Fibroblast of lung (primary cell): ENCODE data around the gene IRF2. TPM values are rescaled to one million over a fixed set of nuclear protein-coding genes. Genes with fewer than 3 reads are reported as not detected.
A peak's percentile ranks its signal among the peaks of the same experiment; 100 is the strongest.

ENCODE experiments used
- DNase-seq, 2 donors: peaks; one replicate each; pipeline versions ENCODE4 v3.0.0 to v3.0.0-alpha.2; 2010; ENCODE audit warnings: low read depth in 2 of 2
- H2AFZ ChIP-seq: 2 replicates; pipeline ENCODE4 v1.5.1; 2012; ENCODE audit warnings: low read length, control low read depth, inconsistent platforms
- H3K27ac ChIP-seq: 2 replicates; pipeline ENCODE4 v1.5.1; 2011; ENCODE audit warnings: low read length, control low read depth; ENCODE audit not compliant: insufficient read depth
- H3K27me3 ChIP-seq: 2 replicates; pipeline ENCODE4 v1.5.1; 2011; ENCODE audit warnings: mild to moderate bottlenecking, low read length; ENCODE audit not compliant: control insufficient read depth, insufficient read depth
- H3K36me3 ChIP-seq: 2 replicates; pipeline ENCODE4 v1.5.1; 2011; ENCODE audit warnings: low read length; ENCODE audit not compliant: control insufficient read depth, insufficient read depth
- H3K4me1 ChIP-seq: 2 replicates; pipeline ENCODE4 v1.5.1; 2011; ENCODE audit warnings: low read length; ENCODE audit not compliant: control insufficient read depth, insufficient read depth; ENCODE audit errors: extremely low read depth
- H3K4me2 ChIP-seq: 2 replicates; pipeline ENCODE4 v1.5.1; 2011; ENCODE audit warnings: low read length, control low read depth; ENCODE audit not compliant: insufficient read depth; ENCODE audit errors: extremely low read depth
- H3K4me3 ChIP-seq, 4 experiments: fragments of 200-600 bp in 1 of 4; sonication (generic) in 1 of 4; replicated peaks in 1 of 4; 2 replicates each; pipeline ENCODE4 v1.5.1; 2011 to 2016; ENCODE audit warnings: low read length in 4 of 4, low read depth in 3 of 4, mild to moderate bottlenecking in 3 of 4, control low read depth in 2 of 4, inconsistent platforms in 1 of 4, mixed read lengths in 1 of 4; ENCODE audit not compliant: insufficient read depth in 1 of 4; ENCODE audit errors: control extremely low read depth in 1 of 4
- H3K79me2 ChIP-seq: 2 replicates; pipeline ENCODE4 v1.5.1; 2012; ENCODE audit warnings: mild to moderate bottlenecking, low read length, inconsistent platforms; ENCODE audit not compliant: control insufficient read depth, insufficient read depth
- H3K9ac ChIP-seq: 2 replicates; pipeline ENCODE4 v1.5.1; 2011; ENCODE audit warnings: mild to moderate bottlenecking, low read length, control low read depth; ENCODE audit not compliant: insufficient read depth
- H3K9me3 ChIP-seq: 2 replicates; pipeline ENCODE4 v1.5.1; 2012; ENCODE audit warnings: low read depth, low read length; ENCODE audit not compliant: control insufficient read depth, insufficient read depth
- H4K20me1 ChIP-seq: 2 replicates; pipeline ENCODE4 v1.5.1; 2011; ENCODE audit warnings: low read length; ENCODE audit not compliant: control insufficient read depth, insufficient read depth; ENCODE audit errors: extremely low read depth
- CTCF ChIP-seq, 2 donors: IDR thresholded peaks in 1 of 2; conservative IDR thresholded peaks in 1 of 2; 1 replicate in 1 of 2; 2 replicates in 1 of 2; pipeline ENCODE4 v1.5.1; 2011 to 2012; ENCODE audit warnings: low read length in 2 of 2, control low read depth in 1 of 2, inconsistent platforms in 1 of 2, low read depth in 1 of 2, mild to moderate bottlenecking in 1 of 2
- EZH2 ChIP-seq: IDR thresholded peaks from 2 replicates; pipeline ENCODE4 v1.5.1; 2012; ENCODE audit warnings: low read length, control low read depth, mild to moderate bottlenecking; ENCODE audit errors: missing control alignments
- polyA plus RNA-seq, 2 donors: library from polyadenylated mRNA; depleted of rRNA in 1 of 2; stranded (reverse) in 1 of 2; unstranded in 1 of 2; fragments of >200 nt; gene quantifications; 2 replicates each; pipeline ENCODE4 v1.2.1, GENCODE V29; 2011 to 2012; ENCODE audit warnings: missing spikeins in 1 of 2
- total RNA-seq: library from RNA; depleted of rRNA; stranded (reverse); fragments of >200 nt; gene quantifications from 2 replicates; pipeline ENCODE4 v1.2.1, GENCODE V29; 2014

Gene IRF2
- total and polyA plus RNA-seq, 2 donors (not counting 1 experiment from before 2014, with no cell fraction given), result 30.9 to 42.3 TPM

- Histone ChIP-seq H3K27me3 (no peaks in the 10 kb centered on the region), H3K27ac (no peak overlapping the region), H2AFZ (no peak overlapping the region), H3K79me2 (no peaks in the 10 kb centered on the region), H3K4me1 (no peaks in the 10 kb centered on the region), H3K9ac (no peak overlapping the region), H3K9me3 (no peaks in the 10 kb centered on the region), H4K20me1 (no peaks in the 10 kb centered on the region), H3K4me3 (no peak overlapping the region), H3K4me2 (no peak overlapping the region), H3K36me3 (no peaks in the 10 kb centered on the region)
- DNase-seq, result no peak
- no peak for TF ChIP-seq EZH2
- TF ChIP-seq CTCF (conservative IDR thresholded peaks at IDR 0.05 in 1 of 2, IDR thresholded peaks at IDR 0.05 in 1 of 2; ENCODE audit: low read depth in 1 of 2, low read length in 2 of 2), result no peak
Measured at GRCh38 chr4:184349283-184350039, 124.9 kb downstream of the IRF2 start.

- no peaks in the 10 kb centered on the region for H3K9me3 ChIP-seq
- H3K9ac ChIP-seq, result no peak overlapping the region
- H3K27me3 ChIP-seq, result no peaks in the 10 kb centered on the region
- H2AFZ ChIP-seq, result no peak overlapping the region
- peak; percentile 25 to 91 for DNase-seq
- no peaks in the 10 kb centered on the region for H4K20me1 ChIP-seq
- no peaks in the 10 kb centered on the region for H3K79me2 ChIP-seq
- no peak overlapping the region for H3K27ac ChIP-seq
- H3K4me1 ChIP-seq, result no peaks in the 10 kb centered on the region
- no peak overlapping the region for H3K4me2 ChIP-seq
- H3K36me3 ChIP-seq, result no peaks in the 10 kb centered on the region
- no peak for TF ChIP-seq EZH2
- H3K4me3 ChIP-seq, result no peak overlapping the region
Measured at GRCh38 chr4:184348311-184349233, 125.8 kb downstream of the IRF2 start.

- no peaks in the 10 kb centered on the region for H3K36me3 ChIP-seq
- H3K27ac ChIP-seq, result no peak overlapping the region
- no peak overlapping the region for H2AFZ ChIP-seq
- H3K9me3 ChIP-seq, result no peaks in the 10 kb centered on the region
- H4K20me1 ChIP-seq, result no peaks in the 10 kb centered on the region
- no peak overlapping the region for H3K4me2 ChIP-seq
- TF ChIP-seq EZH2, result no peak
- TF ChIP-seq CTCF (conservative IDR thresholded peaks at IDR 0.05 in 1 of 2, IDR thresholded peaks at IDR 0.05 in 1 of 2; ENCODE audit: low read depth in 1 of 2, low read length in 2 of 2), result no peak
- no peaks in the 10 kb centered on the region for H3K27me3 ChIP-seq
- no peak overlapping the region for H3K4me3 ChIP-seq
- peaks cover 3% of the 10 kb centered on the region for H3K4me1 ChIP-seq
- DNase-seq, result peak; percentile 69 to 74
- no peaks in the 10 kb centered on the region for H3K79me2 ChIP-seq
- H3K9ac ChIP-seq, result no peak overlapping the region
Measured at GRCh38 chr4:184347251-184348239, 126.8 kb downstream of the IRF2 start.
